Esophagus muscularis mucosa (tissue), 4 donors: ENCODE measurements around the gene ROPN1L. TPM values are rescaled to one million over a fixed set of nuclear protein-coding genes. Genes with fewer than 3 reads are reported as not detected.

Experiments
- DNase-seq: peaks from one replicate; pipeline ENCODE4 v3.0.0-alpha.2; 2017; ENCODE audit errors: extremely low spot score
- H3K27ac ChIP-seq, 4 donors: fragments of 200-600 bp; sonication (generic); replicated peaks in 1 of 4; 1 replicate in 3 of 4; 2 replicates in 1 of 4; pipeline ENCODE4 v1.5.1; 2016 to 2019; ENCODE audit warnings: mild to moderate bottlenecking in 1 of 4
- H3K27me3 ChIP-seq, 4 donors: fragments of 200-600 bp; sonication (generic); one replicate each; pipeline versions ENCODE4 v1.5.1 to v1.6.0; 2016 to 2019
- H3K36me3 ChIP-seq, 4 donors: fragments of 200-600 bp; sonication (generic); one replicate each; pipeline ENCODE4 v1.5.1; 2016 to 2019
- H3K4me1 ChIP-seq, 4 donors: fragments of 200-600 bp; sonication (generic); one replicate each; pipeline ENCODE4 v1.5.1; 2016 to 2019
- H3K4me3 ChIP-seq, 4 donors: fragments of 200-600 bp; sonication (generic); 1 replicate in 2 of 4; 2 replicates in 2 of 4; pipeline ENCODE4 v1.5.1; 2016 to 2019; ENCODE audit warnings: mild to moderate bottlenecking in 4 of 4, moderate library complexity in 1 of 4
- H3K9me3 ChIP-seq, 4 donors: fragments of 200-600 bp; sonication (generic); 1 replicate in 3 of 4; 2 replicates in 1 of 4; pipeline ENCODE4 v1.5.1; 2016 to 2019
- CTCF ChIP-seq, 3 experiments: fragments of 200-600 bp in 2 of 3; fragments of 450-650 bp in 1 of 3; sonication (generic) in 2 of 3; IDR thresholded peaks; one replicate each; pipeline ENCODE4 v1.5.1; 2017 to 2019; ENCODE audit warnings: antibody characterized with exemption in 3 of 3, mild to moderate bottlenecking in 2 of 3, moderate library complexity in 1 of 3
- EP300 ChIP-seq: sonication (generic); formaldehyde crosslinking; IDR thresholded peaks from one replicate; pipeline ENCODE4 v1.6.1; 2017; ENCODE audit warnings: antibody characterized with exemption
- POLR2A ChIP-seq: fragments of 450-650 bp; IDR thresholded peaks from one replicate; pipeline ENCODE4 v1.6.1; 2017; ENCODE audit warnings: antibody characterized with exemption, moderate library complexity, mild to moderate bottlenecking, low read depth
- POLR2AphosphoS5 ChIP-seq, 2 donors: sonication (generic); formaldehyde crosslinking; IDR thresholded peaks; one replicate each; pipeline ENCODE4 v1.6.1; 2017; ENCODE audit warnings: antibody characterized with exemption in 2 of 2
- WGBS: methylation state at CpG from one replicate; pipeline ENCODE4 v1.1.5; 2018; 5-methylcytosine and 5-hydroxymethylcytosine counted together
- intact Hi-C: fragments of 100-400 bp; cut with DNase I; formaldehyde crosslinking; loops from one replicate; pipeline ENCODE4 v1.15.1; 2023
- total RNA-seq, 4 donors: library from RNA; depleted of rRNA; stranded (reverse); fragments of >200 nt; gene quantifications; one replicate each; pipeline versions ENCODE4 v1.1.0 to v1.2.1, GENCODE V29; 2016

ROPN1L gene
- total RNA-seq, 4 donors from 2014 or later = 0.63 to 1.7 (median 1.1) TPM

GRCh38 chr5:10420468-10420867, 21.2 kb upstream of the ROPN1L start:
- Histone ChIP-seq H3K4me1 (peaks cover 2 to 17% (median 13%) of the 10 kb centered on the region in 4 donors), H3K4me3 (no peak overlapping the region), H3K9me3 (no peaks in the 10 kb centered on the region), H3K36me3 (peaks cover 32 to 99% (median 74%) of the 10 kb centered on the region in 4 donors), H3K27me3 (no peaks in the 10 kb centered on the region), H3K27ac (no peak overlapping the region)
- intact Hi-C loops = loop anchor here (5.0 kb wide), 1 partner anchor 138 kb away; no protein-coding TSS in a partner anchor
- 100% methylated on average over 1 of the region's 2 CpGs for WGBS
- DNase-seq = no peak
- TF ChIP-seq CTCF (IDR thresholded peaks at IDR 0.05) (no peak), EP300 (no peak)

GRCh38 chr5:10420932-10421331, 20.7 kb upstream of the ROPN1L start:
- DNase-seq = no peak
- Histone ChIP-seq H3K27ac (no peak overlapping the region), H3K4me1 (peaks cover 2 to 17% (median 13%) of the 10 kb centered on the region in 4 donors), H3K36me3 (peaks cover 27 to 99% (median 70%) of the 10 kb centered on the region in 4 donors), H3K27me3 (no peaks in the 10 kb centered on the region), H3K9me3 (no peaks in the 10 kb centered on the region), H3K4me3 (no peak overlapping the region)
- TF ChIP-seq CTCF (IDR thresholded peaks at IDR 0.05) = no peak
- TF ChIP-seq POLR2AphosphoS5 (IDR thresholded peaks at IDR 0.05) = no peak
- TF ChIP-seq EP300 = no peak
- no peak for TF ChIP-seq POLR2A
- intact Hi-C loops = loop anchor here (5.0 kb wide), 1 partner anchor 139 kb away; no protein-coding TSS in a partner anchor

GRCh38 chr5:10421896-10422691, 19.6 kb upstream of the ROPN1L start:
- no peak overlapping the region for H3K4me3 ChIP-seq
- no peak for DNase-seq
- H3K4me1 ChIP-seq = peaks cover 2 to 17% (median 13%) of the 10 kb centered on the region in 4 donors
- no peaks in the 10 kb centered on the region for H3K27me3 ChIP-seq
- H3K36me3 ChIP-seq = peaks cover 27 to 99% (median 72%) of the 10 kb centered on the region in 4 donors
- no peak overlapping the region for H3K27ac ChIP-seq
- intact Hi-C loops = loop anchor here (5.0 kb wide), 1 partner anchor 140 kb away; no protein-coding TSS in a partner anchor
- H3K9me3 ChIP-seq = no peaks in the 10 kb centered on the region
- no peak for TF ChIP-seq POLR2A
- peak in 1 of 2 donors; percentile 6 for TF ChIP-seq POLR2AphosphoS5 (IDR thresholded peaks at IDR 0.05)
- 59% methylated on average over 12 of the region's 12 CpGs for WGBS

- 74% methylated on average over 2 of the region's 2 CpGs for WGBS
- DNase-seq = no peak
- Histone ChIP-seq H3K36me3 (peaks cover 27 to 99% (median 72%) of the 10 kb centered on the region in 4 donors), H3K9me3 (no peaks in the 10 kb centered on the region), H3K27ac (no peak overlapping the region), H3K4me1 (peaks cover 2 to 17% (median 13%) of the 10 kb centered on the region in 4 donors), H3K27me3 (no peaks in the 10 kb centered on the region), H3K4me3 (no peak overlapping the region)
- no peak for TF ChIP-seq POLR2A
- TF ChIP-seq POLR2AphosphoS5 (IDR thresholded peaks at IDR 0.05) = no peak
- no peak for TF ChIP-seq EP300
- no peak for TF ChIP-seq CTCF (IDR thresholded peaks at IDR 0.05)
- intact Hi-C loops = loop anchor here (5.0 kb wide), 1 partner anchor 141 kb away; no protein-coding TSS in a partner anchor
Observed at GRCh38 chr5:10423022-10423421, 18.7 kb upstream of the ROPN1L start.

GRCh38 chr5:10424124-10424731, 17.5 kb upstream of the ROPN1L start:
- 72% methylated on average over 6 of the region's 6 CpGs for WGBS
- Histone ChIP-seq H3K27me3 (no peaks in the 10 kb centered on the region), H3K9me3 (no peaks in the 10 kb centered on the region), H3K4me3 (no peak overlapping the region), H3K36me3 (peaks cover 25 to 99% (median 68%) of the 10 kb centered on the region in 4 donors), H3K4me1 (peaks cover 2 to 17% (median 13%) of the 10 kb centered on the region in 4 donors), H3K27ac (no peak overlapping the region)
- TF ChIP-seq EP300 (no peak), CTCF (IDR thresholded peaks at IDR 0.05) (peak; percentile 30 to 45 (median 33)), POLR2AphosphoS5 (IDR thresholded peaks at IDR 0.05) (no peak)
- DNase-seq = no peak
- intact Hi-C loops = loop anchor here (5.0 kb wide), 1 partner anchor 142 kb away; no protein-coding TSS in a partner anchor
